Astrocyte of the cerebellum (primary cell): Measurements from ENCODE around the gene TET1.

Experiments
- DNase-seq: peaks from one replicate; pipeline ENCODE4 v3.0.0-alpha.2; 2011; ENCODE audit warnings: low read depth
- H3K4me3 ChIP-seq: 2 replicates; pipeline ENCODE4 v1.5.1; 2011; ENCODE audit warnings: mild to moderate bottlenecking, low read depth, low read length, moderate library complexity
- CTCF ChIP-seq: IDR thresholded peaks from 2 replicates; pipeline ENCODE4 v1.5.1; 2012; ENCODE audit warnings: low read length, low read depth, moderate library complexity, mild to moderate bottlenecking; ENCODE audit errors: missing control alignments
- in situ Hi-C: cut with HindIII; loops from 2 replicates; pipeline ENCODE4 v1.10.0; 2017; ENCODE audit warnings: low sequenced_read_pairs

TET1 gene

GRCh38 chr10:68537796-68538195 is 22.3 kb upstream of the TET1 start:
- in situ Hi-C loops, result no loop called here
- DNase-seq, result no peak
- TF ChIP-seq CTCF, result no peak
- no peak overlapping the region for H3K4me3 ChIP-seq

GRCh38 chr10:68543004-68543918 is 16.9 kb upstream of the TET1 start:
- no peak overlapping the region for H3K4me3 ChIP-seq
- in situ Hi-C loops, result no loop called here
- DNase-seq, result peak; percentile 63
- TF ChIP-seq CTCF, result no peak

GRCh38 chr10:68550747-68551411 is 9.3 kb upstream of the TET1 start:
- peak; percentile 78 for DNase-seq
- no peak overlapping the region for H3K4me3 ChIP-seq
- in situ Hi-C loops, result loop anchor here (25.0 kb wide), 1 partner anchor 186 kb away; no protein-coding TSS in a partner anchor
- peak; percentile 96 for TF ChIP-seq CTCF

- in situ Hi-C loops, result loop anchor here (25.0 kb wide), 1 partner anchor 184 kb away; no protein-coding TSS in a partner anchor
- no peak for TF ChIP-seq CTCF
- H3K4me3 ChIP-seq, result no peak overlapping the region
- DNase-seq, result no peak
Observed at GRCh38 chr10:68553138-68553537, 7.0 kb upstream of the TET1 start.

- H3K4me3 ChIP-seq, result no peak overlapping the region
- in situ Hi-C loops, result loop anchor here (25.0 kb wide), 1 partner anchor 184 kb away; no protein-coding TSS in a partner anchor
- DNase-seq, result no peak
- no peak for TF ChIP-seq CTCF
Observed at GRCh38 chr10:68553599-68553998, 6.5 kb upstream of the TET1 start.

GRCh38 chr10:68558478-68558877 is 1.7 kb upstream of the TET1 start:
- in situ Hi-C loops, result loop anchor here (25.0 kb wide), 1 partner anchor 179 kb away; no protein-coding TSS in a partner anchor
- H3K4me3 ChIP-seq, result no peak overlapping the region
- TF ChIP-seq CTCF, result no peak
- no peak for DNase-seq
